ENCODE data around the gene CCNA2.

The CCNA2 gene

DNA sequence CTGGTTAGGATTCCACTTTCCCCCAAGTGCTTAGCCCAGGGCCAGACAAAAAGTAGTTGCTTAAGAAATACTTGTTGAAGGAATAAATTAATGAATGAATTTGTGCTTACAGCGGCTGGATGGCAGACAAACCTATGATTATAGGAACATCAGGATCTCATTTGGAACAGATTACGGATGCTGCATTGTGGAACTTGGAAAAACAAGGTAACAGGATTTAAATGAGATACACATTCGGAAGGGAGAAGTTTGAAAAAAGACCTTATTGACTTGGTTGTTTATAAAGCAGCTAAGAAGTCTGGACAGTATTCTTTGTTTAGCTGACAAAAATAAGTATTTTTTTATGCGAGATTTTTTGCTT lies 22.0 kb downstream of the CCNA2 start:
- DNase-seq (ENCODE audit: low spot score): no peak

DNA sequence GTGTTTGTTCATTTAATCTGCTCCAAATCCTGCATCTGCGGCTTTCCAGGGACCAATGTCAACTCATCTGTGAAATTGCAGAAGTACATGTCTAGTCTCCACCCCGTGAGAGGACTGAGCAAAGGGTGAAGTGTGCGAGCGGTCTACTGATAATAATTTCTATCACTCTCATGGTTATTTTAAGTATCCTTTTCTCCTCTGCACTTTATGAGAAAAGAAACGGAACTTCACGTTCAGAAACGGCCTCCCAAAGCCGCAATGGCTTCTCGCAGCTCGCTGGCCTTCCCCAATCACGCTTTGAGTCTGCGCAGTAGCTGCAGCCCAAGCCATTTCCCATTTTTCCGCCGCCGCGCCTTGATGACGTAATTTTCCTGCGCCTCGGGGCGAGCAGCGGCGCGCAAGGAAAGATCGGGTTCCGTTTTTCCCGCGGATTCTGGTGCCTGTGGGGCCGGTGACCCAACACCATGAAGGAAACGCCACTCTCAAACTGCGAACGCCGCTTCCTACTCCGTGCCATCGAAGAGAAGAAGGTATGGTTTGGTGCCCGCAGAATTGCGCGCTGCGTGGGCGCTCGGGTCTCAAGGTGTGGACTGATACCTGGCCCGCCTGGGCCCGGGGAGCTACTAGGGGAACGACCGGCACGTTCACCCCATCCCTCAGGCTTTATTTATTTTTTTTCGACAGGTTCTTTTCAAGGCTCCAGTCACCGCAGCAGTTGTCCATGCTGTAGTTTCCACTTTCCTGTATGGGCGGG lies 22.5 kb downstream of the CCNA2 start, which contains the start of gene EXOSC9:
Gene EXOSC9, plus strand, starts transcription at position 363 of the 754 bp plus-strand sequence. Its CDS starts 102 bp downstream, at position 465.
- peak; percentile 96 for DNase-seq (ENCODE audit: low spot score)

DNA sequence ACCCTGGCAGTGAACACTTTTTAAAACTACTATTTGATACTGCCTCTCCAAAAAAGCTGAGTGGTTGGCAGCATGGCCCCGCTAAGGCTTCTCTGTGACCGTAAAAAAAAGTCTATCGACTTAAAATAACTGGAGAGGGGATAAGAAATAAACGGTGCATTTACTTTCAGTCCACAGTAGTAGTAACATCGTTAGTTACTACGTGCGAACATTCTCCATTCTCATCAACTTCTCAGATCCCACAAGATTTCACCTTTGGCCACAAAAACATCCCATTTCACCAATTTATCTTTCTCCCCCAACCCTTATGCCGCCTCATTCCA lies 23.1 kb downstream of the CCNA2 start:
- DNase-seq (ENCODE audit: low spot score): no peak

DNA sequence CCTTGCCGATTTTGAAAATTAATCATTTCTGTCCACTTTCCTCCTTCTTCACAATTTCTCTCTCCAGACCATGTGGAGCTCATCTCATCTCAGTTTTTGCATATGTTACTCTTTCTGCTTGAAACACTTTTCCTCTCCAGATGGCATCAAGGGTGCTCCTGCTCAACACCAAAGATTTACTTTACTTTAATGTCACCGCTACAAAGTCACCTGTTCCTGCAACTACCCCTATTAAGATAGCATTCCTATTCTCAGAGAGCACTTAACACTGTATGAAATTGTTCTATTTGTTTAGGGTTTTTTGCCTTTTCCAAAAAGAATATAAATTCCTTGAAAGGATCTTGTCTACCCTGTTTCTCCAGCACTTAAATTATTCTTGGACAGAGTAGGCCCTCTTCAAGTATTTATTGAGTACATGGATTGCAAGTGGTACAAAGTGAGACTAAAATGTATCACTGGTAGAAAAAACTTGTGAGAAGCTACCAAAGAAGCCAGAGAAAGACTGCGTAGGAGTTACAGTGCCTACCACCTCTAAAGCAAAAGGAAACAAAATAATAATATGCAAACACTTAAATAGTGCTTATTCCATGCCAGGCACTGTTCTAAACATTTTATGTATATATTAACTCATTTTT lies 23.7 kb downstream of the CCNA2 start:
- DNase-seq (ENCODE audit: low spot score): no peak

DNA sequence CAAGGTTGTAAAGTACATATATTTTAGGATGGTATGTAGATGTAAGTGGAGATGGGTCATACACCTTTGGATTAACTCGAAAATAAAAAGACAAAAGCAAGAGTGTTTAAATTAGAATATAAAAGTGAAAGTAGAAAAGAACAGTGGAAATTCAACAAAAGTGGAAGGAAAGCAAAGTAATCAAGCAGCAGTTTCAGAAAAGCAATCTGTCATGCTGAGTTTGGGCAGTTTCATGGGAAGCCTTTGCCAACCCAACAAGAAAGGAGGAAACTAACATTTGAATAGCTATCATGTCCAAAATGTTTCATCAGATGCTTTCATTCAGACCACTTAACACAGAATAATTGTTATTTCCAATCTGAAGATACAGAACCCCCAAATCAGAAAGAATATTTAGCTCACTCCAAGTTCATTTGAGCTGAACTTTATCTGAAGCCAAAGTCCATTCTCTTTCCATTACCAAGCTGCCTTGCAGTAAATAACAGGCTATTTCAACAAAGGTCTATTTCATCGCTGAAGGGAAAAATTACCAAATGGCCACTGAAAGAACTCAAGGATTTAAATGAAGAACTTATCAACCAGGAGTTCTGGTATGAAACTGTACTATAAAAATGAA lies 24.4 kb downstream of the CCNA2 start:
- DNase-seq (ENCODE audit: low spot score): no peak

DNA sequence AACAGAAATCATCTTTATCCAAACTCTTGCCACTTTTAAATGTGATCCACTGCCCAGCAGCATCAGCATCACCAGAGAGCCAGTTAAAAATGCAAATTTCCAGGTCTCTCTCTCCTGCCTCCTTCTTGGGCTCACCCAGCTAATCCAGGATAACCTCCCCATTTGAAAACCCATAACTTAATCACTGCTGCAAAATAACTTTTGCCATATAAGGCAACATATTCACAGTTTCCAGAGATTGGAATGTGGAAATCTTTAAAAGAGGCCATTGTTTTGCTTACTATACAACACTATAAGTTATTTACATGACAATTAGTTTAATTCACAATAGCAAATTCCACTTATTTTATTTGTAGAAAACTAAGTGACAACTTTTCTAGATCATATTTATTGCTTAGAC lies 27.4 kb downstream of the CCNA2 start:
- no peak for DNase-seq (ENCODE audit: low spot score)

DNA sequence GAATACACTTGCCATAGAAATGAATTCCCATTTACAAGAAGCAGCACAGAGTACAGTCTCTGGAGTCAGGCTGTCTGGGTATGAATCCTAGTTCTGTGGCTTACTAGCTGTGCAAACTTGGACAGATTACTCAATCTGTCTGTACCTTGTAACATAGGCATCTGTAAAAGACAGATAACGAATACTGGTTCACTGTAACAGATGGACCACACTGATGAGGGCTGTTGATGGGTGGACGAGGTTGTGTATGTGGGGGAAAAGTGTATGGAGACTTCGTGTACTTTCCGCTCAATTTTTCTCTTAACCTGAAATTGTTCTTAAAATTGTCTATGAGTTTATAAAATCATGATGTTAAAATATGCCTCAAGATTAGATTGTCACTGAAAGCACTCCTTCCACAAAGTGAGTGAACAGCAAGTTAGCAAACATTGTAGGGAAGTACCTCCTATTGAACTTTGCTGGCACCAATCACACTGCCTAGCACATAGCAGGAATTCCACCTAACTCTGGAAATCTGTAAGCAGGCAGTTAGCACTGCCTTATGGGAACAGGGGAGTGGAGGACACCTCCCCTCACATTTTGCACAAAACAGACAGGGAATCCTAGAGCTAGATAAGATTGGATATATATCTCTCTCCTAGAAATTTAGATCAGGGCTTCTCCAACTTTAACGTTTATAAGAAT lies 29.0 kb downstream of the CCNA2 start:
- DNase-seq (ENCODE audit: low spot score): peak; percentile 69

DNA sequence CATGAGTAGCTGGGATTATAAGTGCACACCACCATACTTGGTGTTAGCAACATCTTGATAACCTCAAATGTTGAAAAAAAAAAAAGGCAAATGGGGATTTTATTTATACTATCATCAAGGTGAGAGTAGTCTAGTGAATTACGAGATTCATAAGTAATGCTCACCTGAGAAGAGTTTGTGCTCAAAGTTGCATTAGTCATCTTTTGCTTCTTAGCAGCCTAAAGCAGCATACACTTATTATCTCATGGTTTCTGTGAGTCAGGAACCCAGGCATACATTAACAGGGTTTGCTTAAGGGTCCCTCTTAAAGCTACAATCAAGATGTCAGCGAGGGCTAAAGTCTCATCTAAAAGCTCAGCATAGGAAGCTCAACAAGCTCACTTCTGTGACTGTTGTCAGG lies 30.7 kb downstream of the CCNA2 start:
- DNase-seq (ENCODE audit: low spot score): peak; percentile 26

DNA sequence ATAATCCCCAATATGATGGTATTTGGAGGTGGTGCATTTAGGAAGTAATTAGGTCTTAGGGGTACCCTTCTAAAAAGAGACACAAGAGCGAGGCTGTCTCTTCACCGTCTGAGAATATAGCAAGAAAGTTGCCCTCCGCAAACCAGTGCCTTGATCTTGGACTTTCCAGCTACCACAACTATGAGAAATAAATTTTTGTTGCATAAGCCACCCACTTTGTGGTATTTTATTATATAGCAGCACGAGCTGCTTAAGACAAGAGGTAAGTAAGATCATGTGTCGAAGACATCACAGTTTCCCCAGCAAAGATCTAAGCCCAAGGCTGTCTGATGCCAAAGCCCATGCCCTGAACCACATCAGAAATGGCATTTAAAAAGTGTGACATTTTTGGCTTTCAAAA lies 32.2 kb downstream of the CCNA2 start:
- DNase-seq (ENCODE audit: low spot score): no peak

DNA sequence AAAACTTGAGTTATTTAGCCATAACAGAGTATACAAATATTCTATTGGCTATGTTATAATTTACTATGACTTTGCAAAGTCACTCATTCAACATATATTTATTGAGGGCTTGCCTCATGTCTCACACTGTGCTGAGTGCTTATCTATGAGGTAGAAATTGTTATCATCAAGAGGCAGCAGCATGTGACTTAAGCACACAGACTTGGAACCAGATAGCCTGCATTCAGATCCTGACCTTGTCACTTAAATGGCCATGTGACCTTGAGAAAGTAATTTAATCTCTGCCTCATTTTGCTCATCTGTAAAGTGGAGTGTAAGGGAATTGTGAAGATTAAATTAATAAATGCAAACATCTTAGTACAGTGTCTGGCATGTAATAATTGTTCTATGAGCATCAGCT lies 32.7 kb downstream of the CCNA2 start:
- peak; percentile 72 for DNase-seq (ENCODE audit: low spot score)

DNA sequence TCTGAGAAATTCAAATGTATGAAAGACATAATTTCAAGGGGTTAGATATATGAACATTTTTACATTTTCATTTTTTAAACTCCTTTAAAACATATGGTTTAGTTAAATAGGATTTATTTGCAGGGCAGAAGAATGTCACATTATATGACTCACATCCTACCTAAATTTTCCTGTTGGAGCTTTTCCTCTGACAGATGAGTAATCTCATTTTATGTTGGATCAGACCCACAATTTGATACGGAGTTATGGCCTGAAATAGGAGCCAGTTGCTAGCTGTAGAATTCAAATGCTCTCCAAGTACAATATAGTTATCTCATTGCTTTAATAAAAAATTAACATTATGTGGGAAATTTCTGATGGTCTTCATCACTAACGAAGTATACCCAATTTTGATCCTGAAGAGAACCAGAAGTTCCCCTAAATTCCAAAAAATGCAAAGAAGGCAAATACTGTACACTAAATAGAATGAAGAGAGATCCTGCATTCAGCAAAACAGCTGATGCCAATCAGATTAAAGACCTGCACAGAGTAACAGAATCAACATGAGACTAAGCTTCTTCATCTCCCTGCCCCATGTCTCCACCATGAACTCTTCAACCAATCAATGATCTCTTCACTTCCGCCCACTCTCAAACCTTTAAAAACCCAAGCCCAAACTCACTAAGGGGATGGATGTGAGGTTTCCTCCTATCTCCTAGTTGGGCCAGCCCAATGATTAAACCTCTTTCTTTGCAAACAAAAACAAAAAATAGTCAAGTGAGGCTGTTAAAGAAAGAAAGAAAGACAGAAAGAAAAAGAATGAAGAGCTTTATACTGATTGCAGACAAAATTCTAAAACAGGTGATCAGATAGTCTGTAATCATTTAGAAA lies 33.5 kb downstream of the CCNA2 start:
- DNase-seq (ENCODE audit: low spot score): peak; percentile 36

DNA sequence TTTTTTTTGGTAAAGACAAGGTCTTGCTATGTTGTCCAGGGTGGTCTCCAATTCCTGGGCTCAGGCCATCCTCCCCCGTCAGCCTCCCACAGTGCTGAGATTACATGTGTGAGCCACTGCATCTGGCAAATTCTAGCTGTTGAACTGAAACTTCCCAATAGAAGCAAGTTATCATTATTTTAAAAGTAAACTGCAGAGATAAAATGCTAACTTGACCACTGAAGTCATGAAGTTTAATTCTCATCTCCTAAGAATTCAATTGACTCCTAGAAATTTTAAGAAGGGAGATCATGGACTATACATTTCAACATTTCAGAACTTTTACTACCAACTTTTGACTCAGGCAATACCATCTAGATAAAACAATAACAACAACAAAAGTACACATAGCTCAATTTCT lies 34.2 kb downstream of the CCNA2 start:
- DNase-seq (ENCODE audit: low spot score): no peak

DNA sequence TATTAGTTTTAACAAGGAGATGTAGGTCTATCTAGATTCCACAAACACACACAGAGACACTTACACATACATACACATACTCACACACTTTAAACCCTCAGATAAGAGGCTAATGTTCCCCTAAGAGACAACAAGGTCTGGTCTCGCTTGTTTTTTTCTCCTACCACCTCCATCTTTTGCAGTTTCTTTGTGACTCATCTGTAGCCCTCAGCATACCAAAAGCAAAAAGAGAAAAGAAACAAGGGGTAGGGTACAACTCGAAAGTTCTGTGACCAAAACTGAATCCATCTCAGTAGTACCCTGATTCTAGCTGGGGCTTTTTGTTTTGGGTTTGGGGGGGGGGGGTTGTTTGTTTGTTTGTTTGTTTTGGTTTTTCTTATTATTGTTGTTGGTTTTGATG lies 34.8 kb downstream of the CCNA2 start:
- no peak for DNase-seq (ENCODE audit: low spot score)

DNA sequence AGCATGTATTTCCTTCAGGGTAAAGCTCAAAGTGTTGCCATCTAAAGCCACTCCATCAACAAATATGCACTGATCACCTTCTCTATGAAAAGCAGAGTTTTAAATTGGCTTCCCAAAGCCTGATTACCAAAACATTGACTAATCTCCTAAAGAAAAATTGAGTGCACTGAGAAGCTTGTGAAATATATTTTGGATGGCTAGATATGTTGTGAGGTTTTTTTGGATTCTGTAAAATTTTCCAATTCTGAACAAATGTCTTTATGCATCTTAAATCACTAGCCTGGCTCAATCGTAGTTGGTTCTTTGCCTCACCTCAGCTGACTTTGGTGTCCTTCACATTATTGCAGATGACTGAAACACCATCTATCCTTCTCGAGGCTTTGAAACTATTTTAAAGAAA lies 37.5 kb downstream of the CCNA2 start:
- no peak for DNase-seq (ENCODE audit: low spot score)

DNA sequence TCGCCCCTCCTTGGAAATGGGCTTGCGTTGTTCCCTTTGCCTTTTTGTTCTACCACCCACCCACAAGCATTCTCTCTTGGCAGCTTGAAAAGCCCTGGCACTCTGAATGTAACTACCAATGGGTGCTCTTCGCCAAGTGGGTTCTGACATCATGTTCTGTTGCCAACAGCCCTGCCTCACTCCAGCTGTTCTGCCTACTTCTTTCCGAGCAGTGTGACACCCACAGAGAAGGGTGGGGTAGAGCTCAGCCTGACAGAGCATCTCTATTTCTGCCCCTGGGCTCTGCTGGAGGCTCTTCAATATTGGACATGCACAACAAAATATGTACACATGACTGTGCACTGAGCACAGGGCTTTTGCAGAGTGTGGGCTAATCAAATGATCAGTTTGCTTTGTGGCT lies 38.2 kb downstream of the CCNA2 start:
- no peak for DNase-seq (ENCODE audit: low spot score)

DNA sequence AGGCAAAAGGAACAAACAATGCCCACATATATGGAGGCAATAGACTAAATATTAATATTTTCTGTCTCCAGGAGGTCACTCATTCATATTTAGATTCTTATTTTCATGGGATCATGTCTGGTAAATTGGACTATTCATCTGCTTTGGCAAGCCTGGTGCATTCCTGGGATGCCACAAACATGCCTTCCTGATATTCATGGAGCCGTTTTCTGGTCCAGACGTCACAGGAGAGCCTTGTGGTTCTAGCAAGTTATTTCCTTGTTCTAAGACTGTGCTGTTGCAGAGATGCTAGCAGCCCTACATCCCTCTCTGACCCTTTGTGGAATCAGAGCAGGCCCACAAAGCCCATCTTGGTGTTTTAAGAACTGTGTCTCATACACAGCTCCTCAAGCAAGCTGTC lies 38.7 kb downstream of the CCNA2 start:
- no peak for DNase-seq (ENCODE audit: low spot score)

DNA sequence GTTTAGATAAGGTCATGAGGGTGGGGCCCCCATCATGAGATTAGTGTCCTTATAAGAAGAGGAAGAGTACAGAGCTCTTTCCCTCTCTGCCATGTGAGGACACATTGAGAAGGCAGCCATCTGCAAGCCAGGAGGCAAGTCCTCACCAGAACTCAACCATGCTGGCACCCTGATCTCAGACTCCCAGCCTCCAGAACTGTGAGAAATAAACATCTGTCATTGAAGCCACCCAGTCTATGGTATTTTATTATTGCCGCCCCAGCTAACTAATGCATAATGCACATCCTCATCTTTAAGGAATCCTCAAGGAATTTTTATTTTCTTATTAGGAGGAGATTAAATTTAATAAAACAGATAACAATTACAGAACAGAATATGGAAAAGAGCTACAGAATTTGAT lies 39.3 kb downstream of the CCNA2 start:
- DNase-seq (ENCODE audit: low spot score): no peak

DNA sequence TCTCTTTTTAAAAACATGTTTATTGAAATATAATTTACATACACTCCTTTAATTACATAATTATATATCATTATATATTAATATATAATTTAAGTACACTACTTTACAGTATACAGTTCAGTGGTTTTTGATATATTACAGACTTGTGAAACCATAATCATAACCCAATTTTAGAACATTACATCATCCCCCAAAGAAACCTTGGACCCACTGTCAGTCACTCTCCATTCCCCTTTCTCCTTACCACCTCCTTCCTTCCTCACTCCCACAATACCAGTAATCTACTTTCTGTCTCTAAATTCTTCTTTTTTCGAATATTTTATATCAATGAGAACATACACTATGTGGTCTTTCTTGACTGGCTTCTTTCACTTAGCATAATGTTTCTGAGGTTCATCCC lies 40.5 kb downstream of the CCNA2 start:
- DNase-seq (ENCODE audit: low spot score): no peak

DNA sequence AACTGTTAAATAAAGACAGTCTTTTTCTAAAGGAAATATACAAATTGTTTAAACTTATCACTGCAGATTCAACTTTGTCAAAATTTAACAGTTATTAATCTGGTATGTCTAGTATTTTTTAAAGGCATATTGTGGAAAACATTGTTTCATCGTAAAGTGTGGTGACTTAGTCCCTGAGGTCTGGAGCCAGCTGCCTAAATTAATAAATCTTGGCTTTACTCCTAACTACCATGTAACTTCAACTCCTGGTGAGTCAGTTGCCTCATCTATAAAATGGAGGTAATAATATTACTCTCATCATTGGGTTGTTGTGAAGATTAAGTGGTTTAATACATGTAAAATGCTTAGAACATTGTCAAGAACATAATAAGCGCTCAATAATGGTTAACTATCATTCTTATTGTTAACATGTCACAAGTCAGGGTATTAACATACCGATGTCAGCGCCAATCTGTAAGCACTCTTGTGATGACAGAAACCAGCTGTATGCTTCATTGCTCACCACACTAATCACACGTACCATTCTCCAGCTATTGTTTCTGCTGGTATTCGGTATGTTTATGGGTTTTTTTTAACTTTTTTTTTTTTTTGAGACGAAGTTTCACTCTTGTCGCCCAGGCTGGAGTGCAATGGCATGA lies 44.6 kb downstream of the CCNA2 start:
- DNase-seq (ENCODE audit: low spot score): no peak

DNA sequence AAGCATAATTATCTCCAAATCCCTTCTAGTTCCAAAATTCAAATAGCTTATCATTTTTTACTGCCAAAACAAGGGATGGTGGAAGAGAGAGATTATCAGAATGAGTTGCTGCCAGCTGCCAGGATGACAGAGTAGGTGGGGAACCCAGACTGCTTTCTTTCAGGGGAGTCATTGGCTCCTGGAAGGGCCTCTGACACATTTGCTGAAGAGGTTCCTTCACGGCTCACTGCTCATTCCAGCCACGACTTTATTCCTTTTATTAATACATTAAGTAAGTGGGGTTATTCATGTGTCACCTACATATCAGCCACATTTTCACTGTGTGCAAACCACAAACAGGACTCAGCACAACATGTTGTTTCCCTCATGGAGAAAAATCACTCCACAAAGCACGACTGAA lies 46.1 kb downstream of the CCNA2 start:
- DNase-seq (ENCODE audit: low spot score): no peak

DNA sequence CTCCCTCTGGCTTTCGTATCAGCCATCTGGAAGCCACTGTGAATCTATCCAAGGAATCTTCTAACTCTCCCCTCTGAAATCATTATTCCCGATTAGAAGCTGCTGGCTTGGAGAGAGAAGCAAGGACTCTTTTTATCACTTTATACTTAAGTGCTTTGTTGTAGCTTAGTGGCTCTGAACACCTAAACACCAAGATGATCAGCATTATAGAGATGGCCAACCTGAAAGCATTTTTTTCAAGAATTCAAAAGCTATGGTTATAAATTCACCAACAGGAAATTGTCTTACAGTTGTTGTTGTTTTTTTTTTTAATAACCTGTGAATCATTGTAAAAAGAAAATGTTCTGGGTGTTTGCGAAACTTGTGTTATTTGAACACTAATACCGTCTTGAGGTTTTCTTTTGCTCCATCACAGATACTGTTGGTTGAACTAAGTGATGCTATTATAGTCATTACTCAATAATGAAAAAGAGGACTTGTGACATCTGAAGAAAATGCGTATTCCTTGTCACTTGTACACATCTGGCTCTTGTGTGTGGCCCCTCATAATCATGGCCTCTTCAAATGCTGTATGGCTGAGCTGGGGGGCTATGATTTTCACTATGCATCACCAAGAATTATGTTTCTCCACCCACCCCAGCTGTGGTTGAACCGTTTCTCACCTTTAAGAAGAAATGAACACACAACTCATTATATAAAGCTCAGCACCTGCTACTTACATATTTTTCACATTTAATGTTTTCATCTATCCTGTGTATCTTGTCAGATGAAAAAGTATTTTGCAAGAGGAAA lies 46.9 kb downstream of the CCNA2 start:
- DNase-seq (ENCODE audit: low spot score): no peak

Measured in hematopoietic multipotent progenitor cell treated with erythropoietin and hydrocortisone succinate and interleukin-3 and kit ligand, for 17 days (in vitro differentiated cells).